ENCODE data around the gene EFNB2.

The EFNB2 gene, protein sequence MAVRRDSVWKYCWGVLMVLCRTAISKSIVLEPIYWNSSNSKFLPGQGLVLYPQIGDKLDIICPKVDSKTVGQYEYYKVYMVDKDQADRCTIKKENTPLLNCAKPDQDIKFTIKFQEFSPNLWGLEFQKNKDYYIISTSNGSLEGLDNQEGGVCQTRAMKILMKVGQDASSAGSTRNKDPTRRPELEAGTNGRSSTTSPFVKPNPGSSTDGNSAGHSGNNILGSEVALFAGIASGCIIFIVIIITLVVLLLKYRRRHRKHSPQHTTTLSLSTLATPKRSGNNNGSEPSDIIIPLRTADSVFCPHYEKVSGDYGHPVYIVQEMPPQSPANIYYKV

GRCh38 chr13:106535552-106536243 lies at the start of gene EFNB2:
Gene EFNB2 (minus strand): TSS chr13:106535662. CDS start chr13:106534964, 698 bp downstream.
- peak; percentile 39 for DNase-seq (ENCODE audit: low read depth)

DNA sequence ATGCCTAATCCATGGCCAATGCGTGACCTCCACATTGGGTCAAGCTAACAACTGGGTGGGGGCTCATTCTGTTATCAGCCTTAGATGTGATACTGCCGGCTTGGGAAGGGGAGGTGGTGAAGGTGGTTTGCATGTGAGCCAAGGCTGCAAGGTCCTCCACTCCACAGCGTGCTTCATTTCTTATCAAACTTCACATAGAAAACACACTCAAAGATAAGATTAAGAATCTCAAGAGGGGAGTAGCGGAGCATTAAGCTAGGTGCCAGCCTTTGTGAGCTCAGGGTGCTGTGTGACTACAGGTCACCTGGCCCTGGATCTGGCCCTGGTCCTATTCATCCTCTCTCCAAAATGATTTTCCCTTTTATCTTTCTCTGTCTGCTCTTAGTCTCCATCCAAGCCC lies 45.8 kb upstream of the EFNB2 start:
- no peak for DNase-seq (ENCODE audit: low read depth)

- DNase-seq (ENCODE audit: low read depth), result no peak
Observed at GRCh38 chr13:106575896-106576295, 40.4 kb upstream of the EFNB2 start.

- peak; percentile 48 for DNase-seq (ENCODE audit: low read depth)
Observed at GRCh38 chr13:106573868-106574267, 38.4 kb upstream of the EFNB2 start.

DNA sequence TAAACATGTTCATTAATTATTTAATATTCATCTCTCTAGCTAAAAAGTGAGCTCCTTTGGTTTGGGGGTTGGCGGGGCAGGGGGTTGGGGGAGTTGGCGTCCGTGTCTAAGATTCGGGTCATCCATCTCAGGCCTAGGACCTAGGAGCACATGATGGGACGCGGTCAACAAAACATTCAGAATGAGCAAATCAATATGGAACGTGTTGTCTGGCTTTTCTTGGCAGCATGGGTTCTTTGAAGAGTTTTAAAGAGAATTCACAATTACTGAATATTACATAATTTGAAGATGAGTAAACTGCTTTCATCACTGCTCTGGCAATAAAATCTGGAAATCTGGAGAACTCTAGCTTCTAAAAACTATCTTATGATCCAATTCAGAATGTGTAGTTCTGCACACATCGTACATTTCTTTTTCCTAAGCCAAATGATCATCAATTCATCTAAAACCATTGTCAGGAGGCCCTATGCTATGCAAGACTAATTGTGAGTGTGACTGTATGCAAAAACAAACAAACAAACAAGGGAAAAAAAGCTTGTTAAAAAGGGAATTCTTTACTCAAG lies 37.9 kb upstream of the EFNB2 start:
- peak; percentile 85 for DNase-seq (ENCODE audit: low read depth)

DNA sequence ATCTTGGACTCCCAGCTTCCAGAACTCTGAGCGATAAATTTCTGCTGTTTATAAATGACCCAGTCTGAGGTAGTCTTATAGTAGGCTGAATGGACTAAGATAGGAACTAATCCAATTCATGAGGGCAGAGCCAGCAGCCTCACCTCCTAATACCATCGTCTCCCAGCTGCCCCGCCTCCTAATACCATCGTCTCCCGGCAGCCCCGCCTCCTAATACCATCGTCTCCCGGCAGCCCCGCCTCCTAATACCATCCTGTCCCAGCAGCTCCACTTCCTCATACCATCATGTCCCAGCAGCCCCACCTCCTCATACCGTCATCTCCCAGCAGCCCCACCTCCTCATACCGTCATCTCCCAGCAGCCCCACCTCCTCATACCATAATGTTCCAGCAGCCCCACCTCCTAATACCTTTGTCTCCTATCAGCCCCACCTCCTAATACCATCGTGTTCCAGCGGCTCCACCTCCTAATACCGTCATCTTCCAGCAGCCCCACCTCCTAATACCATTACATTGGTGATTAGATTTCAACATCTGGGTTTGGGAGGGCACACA lies 34.9 kb upstream of the EFNB2 start:
- DNase-seq (ENCODE audit: low read depth), result no peak

DNA sequence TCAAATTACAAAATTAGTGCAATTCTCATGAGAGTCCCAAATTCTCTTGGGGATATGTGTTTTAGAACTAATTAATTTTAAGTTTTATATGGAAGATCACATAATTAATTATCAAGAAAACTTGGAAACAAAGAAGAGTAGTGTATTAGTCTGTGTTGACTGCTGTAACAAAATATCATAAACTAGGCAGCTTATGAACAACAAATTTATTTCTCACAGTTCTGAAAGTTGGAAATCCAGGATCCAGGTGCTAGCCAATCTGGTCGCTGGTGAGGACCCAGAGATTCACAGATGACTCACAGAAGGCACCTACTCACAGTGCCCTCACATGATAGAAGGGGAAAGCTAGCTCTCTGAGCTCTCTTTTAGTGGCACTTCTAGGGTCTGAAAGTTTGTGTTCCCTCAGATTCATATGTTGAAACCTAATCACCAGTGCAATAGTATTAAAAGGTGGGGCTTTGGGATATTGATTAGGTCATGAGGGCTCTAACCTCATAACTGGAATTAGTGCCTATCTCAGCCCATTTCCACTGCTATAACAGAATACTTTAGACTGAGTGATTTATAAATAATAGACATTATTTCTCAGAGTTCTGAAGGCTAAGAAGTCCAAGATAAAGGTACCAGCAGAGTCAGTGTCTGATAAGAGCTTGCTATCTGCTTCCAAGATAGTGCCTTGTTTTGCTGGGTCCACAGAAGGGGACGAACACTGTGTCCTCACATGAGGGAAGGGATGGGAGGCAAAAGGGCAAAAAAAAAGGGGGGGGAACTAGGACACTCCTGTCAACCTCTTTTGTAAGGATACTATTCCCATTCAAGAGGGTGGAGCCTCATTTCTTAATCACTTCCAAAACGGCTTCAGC lies 34.0 kb upstream of the EFNB2 start:
- DNase-seq (ENCODE audit: low read depth), result no peak

DNA sequence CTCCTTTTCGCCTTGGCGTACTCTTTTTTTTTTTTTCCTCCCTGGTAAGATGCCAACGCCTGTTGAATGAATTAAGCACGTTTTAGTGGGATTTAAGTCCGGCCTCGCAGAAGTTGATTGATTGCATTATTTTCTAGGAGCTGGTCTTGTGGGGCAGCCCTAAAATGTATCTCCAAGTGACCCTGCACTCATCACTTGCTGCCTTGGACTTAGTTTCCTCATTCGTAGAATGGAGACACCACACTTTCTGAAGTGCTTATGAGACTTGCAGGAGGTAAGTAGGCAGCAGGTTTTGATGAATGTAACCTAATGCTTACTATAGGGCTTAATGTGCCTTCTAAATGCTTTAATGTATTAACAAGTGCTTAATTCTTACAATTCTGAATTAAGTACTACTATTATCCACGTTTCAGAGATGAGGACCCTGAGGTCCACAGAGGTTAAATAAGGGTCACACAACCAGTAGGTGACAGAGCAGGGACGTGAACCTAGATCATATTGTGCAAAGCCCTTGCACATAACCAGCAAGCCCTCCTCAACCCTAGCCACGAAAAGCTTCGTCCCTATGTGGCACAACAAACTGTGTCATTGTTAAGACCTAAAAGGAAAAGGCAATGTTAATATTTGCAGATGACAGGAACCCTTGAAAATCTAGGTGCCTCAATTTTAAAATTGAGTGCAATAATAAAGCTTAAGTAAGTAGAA lies 33.0 kb upstream of the EFNB2 start:
- DNase-seq (ENCODE audit: low read depth), result no peak

- peak; percentile 53 for DNase-seq (ENCODE audit: low read depth)
Observed at GRCh38 chr13:106567474-106568298, 32.2 kb upstream of the EFNB2 start, which contains the start of gene ARGLU1. Gene ARGLU1 (minus strand): TSS chr13:106568137. CDS start chr13:106567919, 218 bp downstream.

- no peak for DNase-seq (ENCODE audit: low read depth)
Observed at GRCh38 chr13:106566641-106567473, 31.4 kb upstream of the EFNB2 start.

- DNase-seq (ENCODE audit: low read depth), result no peak
Observed at GRCh38 chr13:106565127-106565775, 29.8 kb upstream of the EFNB2 start.

DNA sequence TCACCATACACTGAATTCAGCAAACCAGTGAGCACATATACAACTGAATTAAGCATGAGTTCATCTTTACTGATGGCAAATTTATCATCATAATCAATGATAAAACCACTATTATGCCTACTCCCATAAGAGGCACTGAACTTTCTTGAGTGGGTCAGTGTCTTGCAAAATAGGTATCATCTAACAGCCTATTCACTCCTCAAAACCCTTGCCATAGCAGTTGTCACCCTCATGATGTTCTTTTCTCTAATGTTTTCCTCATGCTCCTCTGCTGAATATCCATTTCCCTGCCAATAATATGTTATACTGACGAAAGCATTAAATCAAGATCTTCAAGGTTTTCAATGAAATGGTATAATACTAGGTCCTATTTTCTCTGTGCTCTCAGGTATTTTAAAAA lies 26.8 kb upstream of the EFNB2 start:
- DNase-seq (ENCODE audit: low read depth), result no peak

- no peak for DNase-seq (ENCODE audit: low read depth)
Observed at GRCh38 chr13:106561551-106562170, 26.2 kb upstream of the EFNB2 start.

DNA sequence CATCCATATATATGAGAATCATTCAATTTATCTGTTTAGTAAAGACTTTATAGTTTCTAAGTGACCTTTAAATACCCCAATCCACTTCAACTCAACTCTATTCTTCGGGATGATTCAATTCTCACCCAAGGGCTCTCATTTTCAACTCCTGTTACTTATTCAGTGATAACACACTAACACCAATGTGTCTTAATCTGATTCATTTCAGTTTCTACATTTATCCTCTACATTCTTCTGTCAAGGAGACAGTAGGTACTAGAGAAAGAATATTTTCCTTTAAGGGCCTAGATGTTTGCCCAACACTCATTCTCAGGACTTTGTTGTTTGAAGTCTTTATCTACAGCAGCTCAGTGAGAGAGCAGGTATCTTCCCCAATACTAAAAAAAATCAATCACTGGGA lies 25.4 kb upstream of the EFNB2 start:
- DNase-seq (ENCODE audit: low read depth), result no peak

DNA sequence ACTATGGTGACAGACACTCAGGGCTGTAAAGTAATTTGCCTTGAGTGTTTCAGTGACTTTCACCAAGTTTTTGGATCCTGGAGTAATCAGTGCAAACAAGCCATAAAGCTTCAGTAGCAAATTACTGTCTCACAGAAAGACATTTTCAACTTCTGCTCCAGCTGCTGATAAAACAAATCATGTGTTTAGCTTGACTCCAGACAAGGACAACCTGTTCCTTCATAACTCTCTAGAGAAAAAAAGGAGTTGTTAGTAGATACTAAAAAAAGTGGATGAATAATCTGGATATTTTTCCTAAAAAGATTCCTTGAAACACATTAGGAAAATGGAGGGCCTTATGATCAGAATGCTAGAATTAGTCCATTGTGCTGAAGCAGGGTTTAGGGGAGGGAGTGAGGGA lies 23.1 kb upstream of the EFNB2 start:
- no peak for DNase-seq (ENCODE audit: low read depth)

DNA sequence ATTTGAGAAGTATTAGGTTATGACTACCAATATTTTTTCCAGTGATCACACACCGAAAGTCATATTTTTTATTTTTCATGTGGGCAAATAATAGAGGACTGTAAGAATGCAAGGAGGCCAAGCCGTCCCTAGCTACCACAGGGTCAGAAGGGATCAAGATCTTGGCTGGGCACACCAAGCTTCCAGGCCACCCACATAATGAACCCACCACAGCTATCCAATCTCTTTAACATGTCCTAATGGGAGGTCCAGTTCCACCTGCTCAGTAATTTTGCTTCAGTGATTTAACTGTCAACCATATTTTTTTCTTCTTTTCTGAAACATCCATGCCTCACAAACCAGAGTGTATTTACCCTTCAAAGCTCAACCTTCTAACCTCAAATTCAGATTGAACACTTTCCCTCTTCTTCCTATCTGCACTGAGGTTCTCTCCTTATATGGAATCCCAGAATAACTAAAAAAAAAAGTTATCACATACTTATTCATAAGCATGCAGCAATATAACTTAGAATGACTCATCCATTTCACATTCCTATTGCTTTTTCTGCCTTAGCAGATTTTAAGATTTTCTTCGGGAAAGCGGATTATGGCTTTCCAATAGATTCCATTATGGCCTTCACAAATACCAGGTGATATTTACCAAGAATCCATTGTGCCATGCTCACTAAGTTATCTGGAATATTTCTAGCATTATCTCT lies 20.3 kb upstream of the EFNB2 start:
- DNase-seq (ENCODE audit: low read depth), result no peak

GRCh38 chr13:106551751-106552150 lies 16.3 kb upstream of the EFNB2 start:
- DNase-seq (ENCODE audit: low read depth), result no peak

DNA sequence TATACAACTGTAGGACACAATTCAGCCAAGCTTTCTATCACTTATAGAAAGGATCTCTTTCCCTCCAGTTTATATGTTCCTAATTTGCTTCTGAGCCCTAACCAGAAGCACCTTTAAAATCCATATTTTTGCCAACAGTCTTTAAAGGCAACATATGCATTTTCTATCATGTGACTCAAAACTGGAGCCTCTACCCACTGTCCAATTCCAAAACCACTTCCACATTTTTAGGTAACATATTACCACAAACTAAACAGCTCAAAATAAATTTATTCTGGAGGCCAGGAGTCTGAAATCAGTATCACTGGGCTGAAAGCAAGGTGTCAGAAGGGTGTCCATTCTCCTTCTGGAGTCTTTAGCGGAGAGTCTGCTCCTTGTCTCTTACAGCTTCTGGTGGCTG lies 15.9 kb upstream of the EFNB2 start:
- DNase-seq (ENCODE audit: low read depth), result no peak

Data from GM04503 (cell line).